HEK293 (cell line): Measurements from ENCODE around the gene BACH1.

ENCODE experiments used
- CTCF ChIP-seq: fragments of 450-650 bp; formaldehyde crosslinking; IDR thresholded peaks from 2 replicates; pipeline ENCODE4 v1.5.1; 2016; ENCODE audit warnings: missing biosample characterization, missing genetic modification characterization
- GLI2 ChIP-seq: fragments of 450-650 bp; formaldehyde crosslinking; IDR thresholded peaks from 2 replicates; pipeline ENCODE4; 2017; ENCODE audit warnings: missing biosample characterization, missing genetic modification characterization, low read depth, borderline replicate concordance
- REST ChIP-seq: fragments of 450-650 bp; formaldehyde crosslinking; IDR thresholded peaks from 2 replicates; pipeline ENCODE4 v1.5.1; 2016; ENCODE audit warnings: missing biosample characterization, missing genetic modification characterization
- ZNF639 ChIP-seq: fragments of 450-650 bp; formaldehyde crosslinking; IDR thresholded peaks from 2 replicates; pipeline ENCODE4 v1.5.1; 2016; ENCODE audit warnings: missing biosample characterization, missing genetic modification characterization

- TF ChIP-seq GLI2 (tag by site-specific recombination) (no peak), REST (tag by site-specific recombination) (no peak), CTCF (tag by site-specific recombination) (no peak), ZNF639 (tag by site-specific recombination) (no peak)
These were observed 5.9 kb downstream of the BACH1 start for GRCh38 chr21:29304597-29304996.
